GM12878 (cell line): ENCODE results near the gene SLC37A2. TPM values are rescaled to one million over a fixed set of nuclear protein-coding genes. Genes with fewer than 3 reads are reported as not detected.

Experiments
- ATAC-seq: fragments of 200-7000 bp; cut with Tn5 transposase; 3 replicates; pipeline ENCODE4 v1.9.1; 2020; ENCODE audit warnings: mild to moderate bottlenecking, moderate library complexity
- BruUV-seq: library from RNA; stranded (reverse); fragments of 400-500 nt; replicated peaks from 2 replicates; lab custom pipeline; 2021; lab: Mats Ljungman, UMichigan
- CTCF ChIA-PET: fragments of 300-600 bp; sonication (Branson Sonifier 250); formaldehyde crosslinking; extraction: SDS; loops from one replicate; lab custom pipeline; 2021; ENCODE audit warnings: inconsistent platforms; lab: Yijun Ruan, JAX
- POLR2A ChIA-PET: fragments of 350-600 bp; formaldehyde crosslinking; extraction: SDS; loops from one replicate; lab custom pipeline; 2021; ENCODE audit warnings: inconsistent platforms; lab: Charles Lee
- RAD21 ChIA-PET: fragments of 300-600 bp; sonication (Branson Sonifier 250); formaldehyde crosslinking; loops from one replicate; lab custom pipeline; 2023; ENCODE audit warnings: antibody characterized with exemption; ENCODE audit not compliant: unreplicated experiment; lab: Charles Lee
- SMC1A ChIA-PET: fragments of 300-600 bp; sonication (Branson Sonifier 250); formaldehyde crosslinking; loops from one replicate; lab custom pipeline; 2023; ENCODE audit not compliant: unreplicated experiment, uncharacterized antibody; lab: Charles Lee
- DNase-seq: peaks from one replicate; pipeline ENCODE4 v3.0.0-alpha.2; 2011; ENCODE audit warnings: low read depth, low spot score
- FAIRE-seq: peaks from 3 replicates; lab custom pipeline; 2011; peaks lifted over from hg19 to GRCh38; lab: Jason Lieb, UNC
- H2AFZ ChIP-seq: 2 replicates; pipeline ENCODE4 v1.6.0; 2011; ENCODE audit warnings: low read depth, low read length, control low read depth; ENCODE audit not compliant: control insufficient read depth
- H3K27ac ChIP-seq: 2 replicates; pipeline ENCODE4 v1.5.1; 2011; ENCODE audit warnings: control low read depth; ENCODE audit not compliant: control insufficient read depth, insufficient read depth
- H3K27me3 ChIP-seq, 2 experiments: replicated peaks in 1 of 2; 2 replicates each; pipeline versions ENCODE4 v1.6.0 to v1.6.1; 2011; ENCODE audit warnings: low read length in 1 of 2; ENCODE audit not compliant: control insufficient read depth in 2 of 2, insufficient read depth in 2 of 2
- H3K36me3 ChIP-seq, 2 experiments: 2 replicates each; pipeline ENCODE4 v1.5.1; 2011; ENCODE audit warnings: low read length in 1 of 2; ENCODE audit not compliant: control insufficient read depth in 2 of 2, insufficient read depth in 2 of 2
- H3K4me1 ChIP-seq: 2 replicates; pipeline ENCODE4 v1.6.1; 2011; ENCODE audit warnings: mild to moderate bottlenecking, low read length, moderate library complexity, mixed read lengths; ENCODE audit not compliant: control insufficient read depth, insufficient read depth
- H3K4me2 ChIP-seq: 2 replicates; pipeline ENCODE4 v1.6.0; 2011; ENCODE audit warnings: control low read depth; ENCODE audit not compliant: control insufficient read depth, insufficient read depth
- H3K4me3 ChIP-seq: fragments of 200-600 bp; sonication (generic); 2 replicates; pipeline ENCODE4 v1.5.1; 2016
- H3K79me2 ChIP-seq: 2 replicates; pipeline ENCODE4 v1.6.0; 2011; ENCODE audit warnings: low read length; ENCODE audit not compliant: control insufficient read depth, insufficient read depth
- H3K9ac ChIP-seq: 2 replicates; pipeline ENCODE4 v1.8.0; 2011; ENCODE audit warnings: low read length, control low read depth, mixed read lengths; ENCODE audit not compliant: control insufficient read depth, insufficient read depth
- H3K9me3 ChIP-seq: replicated peaks from 3 replicates; pipeline ENCODE4 v1.5.1; 2011; ENCODE audit warnings: mild to moderate bottlenecking, low read length; ENCODE audit not compliant: control insufficient read depth, insufficient read depth
- H4K20me1 ChIP-seq: 2 replicates; pipeline ENCODE4 v1.6.0; 2011; ENCODE audit not compliant: control insufficient read depth, insufficient read depth
- ASH2L ChIP-seq: fragments of 300-600, 200-600 bp; sonication (generic); IDR thresholded peaks from 2 replicates; pipeline ENCODE4 v1.6.1; 2017; ENCODE audit warnings: low read depth, mild to moderate bottlenecking, borderline replicate concordance
- BCL11A ChIP-seq: IDR thresholded peaks from 2 replicates; pipeline ENCODE4 v1.6.1; 2011; ENCODE audit warnings: low read depth, low read length
- BCLAF1 ChIP-seq: fragments of 450-650 bp; IDR thresholded peaks from 2 replicates; pipeline ENCODE4 v1.6.1; 2017; ENCODE audit warnings: antibody characterized with exemption, mild to moderate bottlenecking, moderate library complexity
- EP300 ChIP-seq, 2 experiments: fragments of 150-350 bp in 1 of 2; IDR thresholded peaks; 2 replicates each; pipeline ENCODE4 v1.6.1; 2011 to 2012; ENCODE audit warnings: low read depth in 2 of 2, low read length in 2 of 2, borderline replicate concordance in 1 of 2, improper control_type of control experiment in 1 of 2, inconsistent platforms in 1 of 2; ENCODE audit not compliant: control insufficient read depth in 1 of 2
- FOXK2 ChIP-seq: fragments of 450-650 bp; IDR thresholded peaks from 2 replicates; pipeline ENCODE4 v1.6.1; 2017; ENCODE audit warnings: mild to moderate bottlenecking, moderate library complexity
- IRF3 ChIP-seq: fragments of 450-650 bp; IDR thresholded peaks from 2 replicates; pipeline ENCODE4 v1.6.1; 2014; ENCODE audit warnings: mild to moderate bottlenecking
- IRF4 ChIP-seq: IDR thresholded peaks from 2 replicates; pipeline ENCODE4 v1.6.1; 2011; ENCODE audit warnings: low read depth, low read length
- LARP7 ChIP-seq: fragments of 450-650 bp; IDR thresholded peaks from 2 replicates; pipeline ENCODE4 v1.6.1; 2017; ENCODE audit warnings: mild to moderate bottlenecking
- SMARCA5 ChIP-seq: fragments of 450-650 bp; IDR thresholded peaks from 2 replicates; pipeline ENCODE4 v1.6.1; 2017; ENCODE audit warnings: mild to moderate bottlenecking
- USF1 ChIP-seq: IDR thresholded peaks from 2 replicates; pipeline ENCODE4 v1.6.1; 2011; ENCODE audit warnings: borderline replicate concordance, low read depth, mild to moderate bottlenecking, moderate library complexity, mixed read lengths, low read length; ENCODE audit not compliant: insufficient read depth; ENCODE audit errors: extremely low read length
- ZBTB11 ChIP-seq: fragments of 450-650 bp; formaldehyde crosslinking; IDR thresholded peaks from 2 replicates; pipeline ENCODE4 v1.5.0; 2022; ENCODE audit warnings: mild to moderate bottlenecking, missing genetic modification characterization
- WGBS: methylation state at CpG from one replicate; pipeline ENCODE4 v1.1.6; 2016; ENCODE audit warnings: low lambda C conversion rate; ENCODE audit not compliant: insufficient replicate concordance, insufficient coverage; ENCODE audit errors: missing lambda C conversion rate; 5-methylcytosine and 5-hydroxymethylcytosine counted together
- in situ Hi-C: fragments of 300-500 bp; cut with MboI; formaldehyde crosslinking; loops from 9 replicates; pipeline ENCODE4 v1.14.3; 2018; ENCODE audit warnings: mixed read lengths
- intact Hi-C: fragments of 100-400 bp; cut with micrococcal nuclease; formaldehyde crosslinking; loops from one replicate; pipeline ENCODE4 v1.14.2; 2022; ENCODE audit not compliant: unreplicated experiment
- polyA plus RNA-seq, 11 experiments: library from polyadenylated mRNA; depleted of rRNA in 4 of 11; unstranded in 6 of 11; stranded (reverse) in 5 of 11; fragments of >200 nt; fragmentation: Nextera tagmentation in 4 of 11; fragmentation: Illumina TruSeq in 1 of 11; extraction: Ambion mirVana in 4 of 11; extraction: Trizol in 1 of 11; gene quantifications; 1 replicate in 1 of 11; 2 replicates in 10 of 11; pipeline versions ENCODE4 v1.2.1 to v1.2.3, GENCODE V29; 2011 to 2016; ENCODE audit warnings: inconsistent platforms in 2 of 11, missing spikeins in 2 of 11, low read depth in 1 of 11
- total RNA-seq, 4 experiments: library from RNA; depleted of rRNA in 3 of 4; stranded (reverse); fragments of >200 nt in 3 of 4; fragmentation: Illumina TruSeq in 1 of 4; extraction: Trizol in 1 of 4; gene quantifications; 2 replicates each; pipeline versions ENCODE4 v1.2.1 to v1.2.3, GENCODE V29; 2013 to 2021

The SLC37A2 gene
- total and polyA plus RNA-seq, 10 of the 15 experiments (the other 5 are each of a cell fraction or from before 2014, with no cell fraction given): 0.26 to 9.8 (median 2.0) TPM

GRCh38 chr11:125068368-125068767, 5.3 kb downstream of the SLC37A2 start (continued):
- TF ChIP-seq USF1 (no peak), SMARCA5 (no peak), FOXK2 (no peak), ZBTB11 (CRISPR knock-in tag) (no peak), IRF3 (no peak), ASH2L (no peak)

GRCh38 chr11:125069008-125069407, 5.9 kb downstream of the SLC37A2 start:
- ChIA-PET SMC1A (interaction anchor here (0.8 to 1.4 kb wide), 4 partner anchors 22 to 115 kb away, joined by 3 to 5 read pairs (median 4); partner anchors contain the start of gene CCDC15), RAD21 (interaction anchor here (0.7 to 5.9 kb wide), 2 partner anchors 40 to 271 kb away, joined by 3 to 87 read pairs; partner anchors contain the start of gene TMEM218), CTCF (interaction anchor here (0.8 to 6.6 kb wide), 3 partner anchors 23 to 55 kb away, joined by 5 to 46 read pairs (median 9); partner anchors contain the start of gene TMEM218), POLR2A (no interaction called here)
- DNase-seq: no peak
- WGBS: 93% methylated on average over 4 of the region's 4 CpGs
- Histone ChIP-seq H3K9ac (no peak overlapping the region), H3K4me1 (peaks cover 41% of the 10 kb centered on the region), H3K9me3 (no peaks in the 10 kb centered on the region), H3K4me2 (no peak overlapping the region), H4K20me1 (no peaks in the 10 kb centered on the region), H3K4me3 (no peak overlapping the region), H3K36me3 (no peaks in the 10 kb centered on the region), H3K27me3 (no peaks in the 10 kb centered on the region), H3K27ac (no peak overlapping the region), H2AFZ (no peak overlapping the region), H3K79me2 (no peaks in the 10 kb centered on the region)
- FAIRE-seq: no peak
- BruUV-seq: no TSS peak
- intact Hi-C loops (no loop called here), in situ Hi-C loops (no loop called here)
- ATAC-seq: no peak
- TF ChIP-seq IRF4 (no peak), EP300 (IDR thresholded peaks at IDR 0.05; ENCODE audit: borderline replicate concordance in 1 of 2, control insufficient read depth in 1 of 2, low read depth in 2 of 2, low read length in 2 of 2) (no peak), BCLAF1 (no peak), BCL11A (no peak), LARP7 (no peak)
